RWPE2 (cell line): ENCODE results near the gene COL15A1.

Experiments used
- ATAC-seq: fragments of 200-7000 bp; cut with Tn5 transposase; 3 replicates; pipeline ENCODE4 v1.9.1; 2021; ENCODE audit warnings: low read depth
- DNase-seq: peaks from one replicate; pipeline ENCODE4 v3.0.0-alpha.2; 2020; ENCODE audit warnings: low spot score
- H3K27ac ChIP-seq: fragments of 450-650 bp; 2 replicates; pipeline ENCODE4 v1.5.1; 2017; ENCODE audit warnings: mild to moderate bottlenecking; ENCODE audit not compliant: poor library complexity, severe bottlenecking
- H3K27me3 ChIP-seq: fragments of 250-450 bp; sonication (Bioruptor Pico); 2 replicates; pipeline ENCODE4 v1.5.1; 2021; ENCODE audit warnings: mild to moderate bottlenecking, moderate library complexity; ENCODE audit not compliant: insufficient read depth, poor library complexity, severe bottlenecking
- H3K36me3 ChIP-seq: fragments of 250-450 bp; sonication (Bioruptor Pico); 2 replicates; pipeline ENCODE4 v1.5.1; 2020; ENCODE audit warnings: low read depth, mild to moderate bottlenecking, moderate library complexity
- H3K4me1 ChIP-seq: fragments of 250-450 bp; sonication (Bioruptor Pico); 2 replicates; pipeline ENCODE4 v1.5.1; 2021; ENCODE audit warnings: mild to moderate bottlenecking, moderate library complexity; ENCODE audit not compliant: insufficient read depth, poor library complexity, severe bottlenecking
- H3K4me3 ChIP-seq: fragments of 250-450 bp; sonication (Bioruptor Pico); 2 replicates; pipeline ENCODE4 v1.5.1; 2021; ENCODE audit warnings: mild to moderate bottlenecking, moderate library complexity; ENCODE audit not compliant: severe bottlenecking
- H3K9me3 ChIP-seq: fragments of 250-450 bp; sonication (Bioruptor Pico); 2 replicates; pipeline ENCODE4 v1.5.1; 2021; ENCODE audit warnings: mild to moderate bottlenecking, moderate library complexity; ENCODE audit not compliant: severe bottlenecking
- CTCF ChIP-seq: fragments of 450-650 bp; IDR thresholded peaks from one replicate; pipeline ENCODE4 v1.5.1; 2017; ENCODE audit warnings: mild to moderate bottlenecking, moderate library complexity; ENCODE audit not compliant: poor library complexity, severe bottlenecking

COL15A1 gene

GRCh38 chr9:99001892-99002291 lies 58.2 kb downstream of the COL15A1 start:
- Histone ChIP-seq H3K27ac (no peak overlapping the region), H3K4me3 (no peak overlapping the region), H3K27me3 (no peaks in the 10 kb centered on the region), H3K36me3 (no peaks in the 10 kb centered on the region), H3K9me3 (no peaks in the 10 kb centered on the region), H3K4me1 (no peaks in the 10 kb centered on the region)
- TF ChIP-seq CTCF, result no peak
- no peak for DNase-seq
- ATAC-seq, result no peak

GRCh38 chr9:99002706-99003105 lies 59.0 kb downstream of the COL15A1 start:
- no peak overlapping the region for H3K27ac ChIP-seq
- no peak for TF ChIP-seq CTCF
- no peak overlapping the region for H3K4me3 ChIP-seq
- DNase-seq (no peak), ATAC-seq (no peak)
- no peaks in the 10 kb centered on the region for H3K36me3 ChIP-seq
- H3K9me3 ChIP-seq, result no peaks in the 10 kb centered on the region
- H3K27me3 ChIP-seq, result no peaks in the 10 kb centered on the region
- no peaks in the 10 kb centered on the region for H3K4me1 ChIP-seq

- H3K9me3 ChIP-seq, result no peaks in the 10 kb centered on the region
- no peak overlapping the region for H3K27ac ChIP-seq
- ATAC-seq (no peak), DNase-seq (no peak)
- H3K27me3 ChIP-seq, result no peaks in the 10 kb centered on the region
- TF ChIP-seq CTCF, result no peak
- H3K36me3 ChIP-seq, result no peaks in the 10 kb centered on the region
- H3K4me1 ChIP-seq, result no peaks in the 10 kb centered on the region
- no peak overlapping the region for H3K4me3 ChIP-seq
Observed at GRCh38 chr9:99003308-99003707, 59.6 kb downstream of the COL15A1 start.

DNA sequence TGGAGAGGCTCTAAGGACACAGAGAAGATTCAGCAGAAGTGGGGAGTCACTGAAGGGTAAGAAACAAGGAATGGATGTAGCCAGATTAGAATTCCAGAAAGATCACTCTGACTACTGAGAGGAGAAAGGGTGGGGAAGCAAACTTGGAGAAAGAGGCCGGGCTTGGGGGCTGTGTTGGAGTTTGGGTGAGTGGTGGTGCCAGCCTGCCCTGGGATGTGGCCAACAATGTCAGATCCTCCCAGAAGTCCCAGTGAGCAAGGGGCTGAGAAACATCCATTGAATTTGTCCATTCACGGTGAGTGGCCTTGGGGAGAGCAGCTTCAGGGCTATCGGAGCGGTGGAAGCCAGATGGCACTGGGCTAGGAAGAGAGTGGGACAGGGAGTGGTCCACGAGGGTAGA lies 60.4 kb downstream of the COL15A1 start:
- H3K27me3 ChIP-seq, result no peaks in the 10 kb centered on the region
- H3K9me3 ChIP-seq, result no peaks in the 10 kb centered on the region
- no peak for ATAC-seq
- H3K27ac ChIP-seq, result no peak overlapping the region
- no peak overlapping the region for H3K4me3 ChIP-seq
- DNase-seq, result no peak
- H3K36me3 ChIP-seq, result no peaks in the 10 kb centered on the region
- no peaks in the 10 kb centered on the region for H3K4me1 ChIP-seq
- TF ChIP-seq CTCF, result no peak

DNA sequence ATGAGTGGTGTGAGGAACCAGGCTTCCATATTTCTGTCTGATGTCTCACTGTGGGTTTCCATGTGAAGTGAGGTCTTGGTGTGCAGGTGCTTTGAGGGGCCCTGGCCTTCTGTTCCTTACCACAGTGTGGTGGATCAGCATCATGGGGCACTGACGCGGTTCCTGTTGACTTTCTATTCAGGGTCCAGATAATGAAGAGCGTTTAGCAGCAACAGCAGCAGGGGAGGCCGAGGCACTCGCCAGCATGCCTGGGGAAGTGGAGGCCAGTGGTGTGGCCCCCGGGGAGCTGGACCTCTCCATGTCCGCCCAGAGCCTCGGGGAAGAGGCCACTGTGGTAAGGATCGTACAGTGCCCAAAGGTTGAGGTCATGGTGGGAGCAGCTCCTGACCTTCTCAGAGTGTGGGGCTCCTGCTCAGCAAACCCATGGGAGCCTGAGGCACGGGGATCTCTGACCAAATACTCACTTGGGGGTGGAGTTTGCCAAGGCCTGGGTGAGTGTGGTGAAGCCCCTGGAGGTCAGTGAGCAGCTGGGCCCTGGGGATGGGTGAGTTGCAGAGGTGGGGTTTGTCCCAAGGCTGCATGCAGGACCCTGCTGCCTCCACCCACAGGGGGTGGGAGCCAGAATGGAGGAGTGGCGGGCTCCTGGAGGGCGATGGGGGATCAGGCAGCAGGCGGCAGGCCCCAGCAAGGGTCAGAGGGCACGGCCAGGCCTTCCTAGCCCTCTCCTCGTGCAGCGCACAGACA lies 61.2 kb downstream of the COL15A1 start:
- TF ChIP-seq CTCF, result no peak
- DNase-seq (no peak), ATAC-seq (no peak)
- Histone ChIP-seq H3K27me3 (no peaks in the 10 kb centered on the region), H3K9me3 (no peaks in the 10 kb centered on the region), H3K27ac (no peak overlapping the region), H3K36me3 (no peaks in the 10 kb centered on the region), H3K4me1 (no peaks in the 10 kb centered on the region), H3K4me3 (no peak overlapping the region)
